Bone marrow (tissue), 2 donors: ENCODE results near the gene NR1D1.

Experiments used
- DNase-seq, 2 donors: peaks; one replicate each; lab custom pipeline; 2025; lab: John Stamatoyannopoulos, UW

NR1D1 gene

DNA sequence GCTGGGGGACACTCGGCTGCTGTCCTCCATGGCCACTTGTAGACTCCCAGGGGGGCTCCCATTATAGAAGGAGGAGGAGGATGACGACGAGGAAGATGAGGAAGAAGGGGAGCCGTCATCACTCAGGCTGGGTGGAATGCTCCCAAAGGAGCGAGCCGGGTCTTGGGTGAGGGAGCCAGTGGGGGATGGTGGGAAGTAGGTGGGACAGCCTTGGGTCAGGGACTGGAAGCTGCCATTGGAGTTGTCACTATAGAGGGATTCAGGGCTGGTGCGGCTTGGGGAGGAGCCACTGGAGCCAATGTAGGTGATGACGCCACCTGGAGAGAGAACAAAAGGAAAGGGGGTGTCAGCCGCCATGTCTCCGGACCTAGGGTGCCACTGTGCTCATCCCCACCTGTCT lies 3.3 kb downstream of the NR1D1 start:
- no peak for DNase-seq

DNA sequence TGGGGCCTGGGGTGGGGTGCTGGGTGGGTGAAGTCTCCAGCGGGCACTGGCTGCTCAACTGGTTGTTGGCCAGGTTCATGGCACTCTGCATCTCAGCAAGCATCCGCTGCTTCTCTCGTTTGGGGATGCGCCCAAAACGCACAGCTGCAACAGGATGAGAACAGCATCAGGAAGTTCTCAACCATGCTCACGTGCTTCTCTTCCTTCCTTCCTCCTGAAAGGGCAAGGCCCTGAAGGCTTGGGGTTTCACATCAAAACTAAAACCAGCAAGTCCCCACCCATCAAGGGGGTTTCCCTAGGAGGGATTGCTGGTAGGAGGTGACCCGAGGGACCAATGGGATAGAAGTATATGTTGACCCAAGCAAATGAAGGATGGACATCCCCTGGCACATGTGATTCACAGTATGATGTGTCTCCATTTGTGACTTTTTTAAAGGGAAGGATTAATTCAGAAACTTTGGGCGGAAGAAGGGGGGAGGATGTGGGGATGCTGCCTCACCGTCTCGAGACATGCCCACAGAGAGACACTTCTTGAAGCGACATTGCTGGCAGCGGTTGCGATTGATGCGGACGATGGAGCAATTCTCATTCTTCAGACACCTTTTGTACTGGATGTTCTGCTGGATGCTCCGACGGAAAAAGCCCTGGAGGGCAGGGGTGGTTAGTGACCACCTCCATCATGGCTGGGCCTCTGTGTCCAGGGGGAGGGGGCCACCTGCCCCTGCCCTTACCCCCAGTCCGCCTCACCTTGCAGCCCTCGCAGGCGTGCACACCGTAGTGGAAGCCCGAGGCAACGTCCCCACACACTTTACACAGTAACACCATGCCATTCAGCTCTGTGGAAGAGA lies 4.2 kb downstream of the NR1D1 start:
- peak; percentile 43 to 55 for DNase-seq

DNA sequence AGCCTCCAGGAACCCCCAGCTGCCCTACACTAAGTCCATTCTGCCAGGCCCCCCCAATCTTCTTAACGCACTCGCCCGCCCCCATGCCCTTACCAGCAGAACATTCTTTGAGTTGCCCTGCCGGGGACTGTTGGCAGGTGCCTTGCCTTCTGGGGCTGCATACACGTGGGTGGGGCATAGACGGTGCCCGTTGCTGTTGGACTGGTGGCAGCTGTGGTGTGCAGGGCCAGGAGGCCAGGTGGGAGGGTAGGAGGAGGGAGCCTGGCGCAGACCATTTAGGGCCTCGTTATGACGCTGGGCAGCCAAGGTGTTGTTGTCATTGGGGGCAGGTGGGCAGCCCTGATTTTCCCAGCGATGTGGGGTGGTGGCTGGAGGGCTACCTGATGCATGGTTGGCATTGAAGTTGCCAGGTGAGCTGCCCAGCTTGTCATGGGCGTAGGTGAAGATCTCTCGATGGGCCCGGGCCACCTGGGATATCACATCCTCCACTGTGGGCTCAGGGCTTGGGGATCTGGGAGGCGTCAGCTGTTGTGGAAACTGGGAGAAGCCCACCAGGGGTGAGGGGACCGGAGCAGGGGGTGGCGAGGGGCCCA lies 4.9 kb downstream of the NR1D1 start:
- no peak for DNase-seq

DNA sequence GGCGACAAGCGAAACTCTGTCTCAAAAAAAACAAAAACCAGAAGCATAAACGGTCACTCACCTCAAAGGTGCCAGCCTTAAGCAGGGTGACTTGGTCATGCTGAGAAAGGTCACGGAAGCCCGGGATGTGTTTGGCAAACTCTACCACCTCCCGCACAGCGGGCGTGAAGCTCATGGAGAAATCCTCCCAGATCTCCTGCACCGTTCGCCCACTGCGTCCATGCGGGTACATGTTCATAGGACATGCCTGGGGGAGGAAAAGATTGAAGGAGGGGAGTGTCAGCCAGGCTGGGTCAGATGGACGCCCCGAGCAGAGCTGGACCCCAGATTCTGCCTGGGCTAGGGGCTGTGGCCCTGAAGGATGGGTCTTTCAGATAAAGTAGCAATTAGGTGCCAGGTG lies 5.5 kb downstream of the NR1D1 start:
- no peak for DNase-seq

DNA sequence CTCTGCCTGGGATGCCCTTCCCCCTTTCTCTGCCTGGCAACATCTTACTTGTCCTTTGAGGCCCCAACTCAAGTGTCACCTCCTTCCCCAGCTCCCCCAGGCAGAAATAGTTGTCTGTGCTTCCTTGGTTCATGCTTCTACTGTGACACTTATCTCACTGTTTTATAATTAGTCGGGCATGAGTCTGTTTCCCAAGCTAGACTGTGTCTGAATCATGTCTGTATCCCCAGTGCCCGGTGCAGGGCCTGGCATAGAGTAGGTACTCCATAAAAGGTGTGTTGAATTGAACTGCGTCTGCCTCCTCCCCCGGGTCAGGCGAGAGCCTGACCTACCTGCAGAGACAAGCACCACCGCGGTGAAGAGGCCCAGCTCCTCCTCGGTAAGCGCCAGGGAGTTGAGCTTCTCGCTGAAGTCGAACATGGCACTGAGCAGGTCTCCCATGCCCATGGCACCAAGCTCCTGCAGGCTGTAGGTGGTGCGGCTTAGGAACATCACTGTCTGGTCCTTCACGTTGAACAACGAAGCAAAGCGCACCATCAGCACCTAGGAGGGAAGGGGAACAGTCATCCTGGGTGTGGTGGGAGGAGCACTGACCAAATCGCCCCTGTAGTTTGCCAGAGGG lies 6.7 kb downstream of the NR1D1 start:
- DNase-seq = no peak

DNA sequence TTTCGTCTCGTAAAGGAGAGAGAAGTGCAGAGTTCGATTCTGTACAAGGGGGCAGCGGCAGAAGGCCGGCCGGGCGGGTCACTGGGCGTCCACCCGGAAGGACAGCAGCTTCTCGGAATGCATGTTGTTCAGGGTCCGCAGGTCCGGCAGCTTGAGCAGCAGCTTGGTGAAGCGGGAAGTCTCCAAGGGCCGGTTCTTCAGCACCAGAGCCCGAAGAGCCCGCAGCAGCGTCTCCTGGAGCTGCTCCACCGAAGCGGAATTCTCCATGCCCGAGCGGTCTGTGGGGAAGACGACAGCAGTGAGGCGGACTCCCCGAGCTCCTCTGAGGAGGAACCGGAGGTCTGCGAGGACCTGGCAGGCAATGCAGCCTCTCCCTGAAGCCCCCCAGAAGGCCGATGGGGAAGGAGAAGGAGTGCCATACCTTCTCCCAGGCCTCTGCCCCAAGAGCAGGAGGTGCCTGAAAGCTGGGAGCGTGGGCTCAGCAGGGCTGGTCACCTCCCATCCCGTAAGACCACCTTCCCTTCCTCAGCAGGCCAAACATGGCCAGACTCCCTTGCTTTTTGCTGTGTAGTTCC lies 7.3 kb downstream of the NR1D1 start:
- DNase-seq = no peak

DNA sequence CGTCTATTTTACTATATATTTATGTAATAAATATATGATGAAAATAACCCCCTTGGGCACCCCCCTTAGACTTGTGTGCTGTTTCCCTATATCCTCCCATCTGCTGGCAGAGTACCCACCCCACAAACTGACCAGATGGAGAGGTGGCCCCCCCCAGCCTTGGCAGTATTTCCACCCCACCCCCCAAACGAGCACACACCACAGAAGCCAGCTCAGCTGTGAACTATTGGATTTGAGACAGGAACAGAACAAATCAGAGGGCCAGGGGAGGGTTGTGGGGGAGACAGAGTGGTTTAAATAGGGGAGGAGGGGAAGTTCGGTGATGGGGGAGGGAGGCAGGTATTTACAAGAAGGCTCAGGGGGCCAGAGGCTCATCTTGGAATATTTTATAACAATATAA lies 7.8 kb downstream of the NR1D1 start:
- no peak for DNase-seq

DNA sequence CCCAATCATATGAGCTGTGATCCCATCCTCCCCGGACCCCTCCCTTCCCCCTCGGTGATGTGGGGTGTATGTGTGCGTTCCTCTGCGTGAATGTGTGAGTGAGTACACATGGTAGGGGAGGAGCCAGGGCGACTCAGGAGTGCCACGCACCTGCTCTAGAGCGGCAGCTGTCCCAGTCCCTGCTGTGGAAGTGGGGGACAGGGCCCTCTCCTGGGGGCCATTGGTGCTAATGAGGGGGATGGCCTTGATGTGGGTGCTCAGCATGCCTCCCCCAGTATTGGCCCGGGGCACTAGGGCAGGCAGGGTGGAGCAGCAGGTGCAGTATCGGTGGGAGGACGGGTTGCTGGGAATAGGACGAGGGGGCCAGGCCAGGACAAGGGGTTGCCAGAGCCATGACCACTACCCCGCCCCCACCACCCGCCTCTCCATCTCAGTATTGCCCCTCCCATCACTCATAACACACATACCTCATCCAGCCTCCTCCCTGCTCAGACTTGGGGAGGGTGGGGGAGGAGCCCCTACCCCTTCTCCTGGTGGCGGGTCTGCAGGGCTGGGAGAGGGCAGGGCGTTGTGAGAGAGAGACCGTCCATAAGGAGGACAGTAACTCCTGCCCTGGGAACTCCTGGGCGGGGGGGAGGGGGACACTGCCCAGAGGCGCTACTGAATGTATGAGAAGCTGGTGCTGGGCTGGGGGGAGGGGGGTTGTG lies 8.5 kb downstream of the NR1D1 start:
- no peak for DNase-seq

DNA sequence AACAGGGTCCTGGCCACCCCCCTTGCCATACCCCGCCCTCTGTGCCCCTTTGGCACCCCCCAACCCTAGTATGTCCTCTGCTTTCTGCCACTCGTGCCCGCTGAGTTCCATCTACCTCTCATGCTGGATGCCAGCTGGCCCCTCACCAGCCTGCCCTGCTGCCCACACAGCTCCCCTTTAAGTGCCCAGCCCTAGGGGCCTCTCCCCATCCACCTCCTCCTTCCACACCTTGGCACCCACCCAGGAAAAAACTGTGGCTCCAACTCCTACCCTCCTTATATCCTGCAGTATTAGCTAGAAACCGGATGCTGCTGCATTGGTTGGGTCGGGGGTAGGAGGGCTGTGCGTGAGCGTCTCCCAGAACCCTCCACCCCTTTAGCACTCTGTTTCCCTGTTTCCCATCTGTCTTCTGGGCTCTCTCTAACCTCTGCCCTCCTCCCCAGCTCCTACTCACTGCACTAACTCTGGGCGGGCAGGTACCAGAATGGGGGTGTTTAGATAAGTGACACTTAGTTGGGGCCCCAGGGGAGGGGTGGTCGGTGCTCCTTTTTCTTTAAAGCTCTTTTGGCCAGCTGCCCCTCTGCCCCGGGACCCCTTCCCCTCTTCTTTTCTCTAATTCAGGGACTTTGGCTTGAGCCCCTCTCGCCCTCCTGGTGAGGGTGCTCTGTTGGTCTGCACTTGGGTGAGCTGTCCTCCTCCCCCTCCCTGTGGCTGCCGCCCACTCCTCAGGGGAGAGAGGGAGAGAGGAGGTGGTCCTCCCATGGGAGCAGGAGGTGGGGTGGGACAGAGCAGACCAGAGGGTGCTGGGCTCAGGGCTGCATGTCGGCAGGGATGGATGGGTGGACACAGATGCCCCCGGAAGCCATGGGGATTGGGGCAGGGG lies 9.9 kb downstream of the NR1D1 start:
- DNase-seq = no peak

DNA sequence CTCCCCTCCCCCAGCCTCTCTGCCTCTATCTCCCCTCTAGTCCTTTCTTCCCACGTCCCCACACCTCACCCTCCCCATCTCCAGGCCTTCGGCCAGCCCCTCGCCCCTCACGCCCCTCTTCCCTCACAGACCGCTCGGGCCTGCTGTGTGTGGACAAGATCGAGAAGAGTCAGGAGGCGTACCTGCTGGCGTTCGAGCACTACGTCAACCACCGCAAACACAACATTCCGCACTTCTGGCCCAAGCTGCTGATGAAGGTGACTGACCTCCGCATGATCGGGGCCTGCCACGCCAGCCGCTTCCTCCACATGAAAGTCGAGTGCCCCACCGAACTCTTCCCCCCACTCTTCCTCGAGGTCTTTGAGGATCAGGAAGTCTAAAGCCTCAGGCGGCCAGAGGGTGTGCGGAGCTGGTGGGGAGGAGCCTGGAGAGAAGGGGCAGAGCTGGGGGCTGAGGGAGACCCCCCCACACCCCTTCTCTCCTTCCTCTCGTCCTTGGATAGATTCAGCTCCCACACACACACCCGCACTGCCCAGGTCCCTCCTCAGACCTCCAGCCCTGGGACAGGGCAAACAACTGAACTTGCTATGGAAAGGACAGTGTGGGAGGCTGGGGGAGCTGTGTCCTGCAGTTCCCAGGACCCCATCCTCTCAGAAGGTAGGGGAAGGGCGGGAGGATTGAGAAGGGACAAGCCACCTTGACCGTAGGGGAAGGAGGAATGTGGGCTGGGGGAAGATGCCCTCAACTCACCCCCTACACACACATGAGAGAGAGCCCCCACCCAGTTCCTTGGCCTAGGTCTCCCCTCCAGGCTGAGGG lies 11.1 kb downstream of the NR1D1 start:
- no peak for DNase-seq

DNA sequence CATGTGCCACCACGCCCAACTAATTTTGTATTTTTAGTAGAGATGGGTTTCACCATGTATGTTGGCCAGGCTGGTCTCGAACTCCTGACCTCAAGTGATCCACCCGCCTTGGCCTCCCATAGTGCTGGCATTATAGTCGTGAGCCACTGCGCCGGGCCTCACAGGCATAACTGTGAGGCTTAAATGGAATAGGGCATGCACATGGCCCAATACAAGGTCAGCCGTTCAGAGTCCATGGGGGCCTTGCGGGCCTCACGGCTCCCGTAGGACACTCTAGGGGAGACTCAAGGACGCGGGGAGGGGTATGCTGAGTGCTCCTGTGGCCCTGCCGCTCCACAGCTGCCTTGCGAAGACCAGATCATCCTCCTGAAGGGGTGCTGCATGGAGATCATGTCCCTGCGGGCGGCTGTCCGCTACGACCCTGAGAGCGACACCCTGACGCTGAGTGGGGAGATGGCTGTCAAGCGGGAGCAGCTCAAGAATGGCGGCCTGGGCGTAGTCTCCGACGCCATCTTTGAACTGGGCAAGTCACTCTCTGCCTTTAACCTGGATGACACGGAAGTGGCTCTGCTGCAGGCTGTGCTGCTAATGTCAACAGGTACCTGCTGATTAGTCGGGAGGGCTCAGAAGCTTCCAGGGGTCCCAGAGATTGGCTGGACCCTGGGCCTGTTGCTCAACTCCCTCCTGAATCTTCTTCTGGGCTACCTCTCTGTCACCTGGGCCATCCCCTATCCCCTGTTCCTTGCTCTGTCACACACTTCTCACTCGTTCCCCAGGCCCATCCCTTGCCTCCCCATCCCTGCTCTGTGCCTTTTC lies 12.3 kb downstream of the NR1D1 start:
- DNase-seq = no peak

DNA sequence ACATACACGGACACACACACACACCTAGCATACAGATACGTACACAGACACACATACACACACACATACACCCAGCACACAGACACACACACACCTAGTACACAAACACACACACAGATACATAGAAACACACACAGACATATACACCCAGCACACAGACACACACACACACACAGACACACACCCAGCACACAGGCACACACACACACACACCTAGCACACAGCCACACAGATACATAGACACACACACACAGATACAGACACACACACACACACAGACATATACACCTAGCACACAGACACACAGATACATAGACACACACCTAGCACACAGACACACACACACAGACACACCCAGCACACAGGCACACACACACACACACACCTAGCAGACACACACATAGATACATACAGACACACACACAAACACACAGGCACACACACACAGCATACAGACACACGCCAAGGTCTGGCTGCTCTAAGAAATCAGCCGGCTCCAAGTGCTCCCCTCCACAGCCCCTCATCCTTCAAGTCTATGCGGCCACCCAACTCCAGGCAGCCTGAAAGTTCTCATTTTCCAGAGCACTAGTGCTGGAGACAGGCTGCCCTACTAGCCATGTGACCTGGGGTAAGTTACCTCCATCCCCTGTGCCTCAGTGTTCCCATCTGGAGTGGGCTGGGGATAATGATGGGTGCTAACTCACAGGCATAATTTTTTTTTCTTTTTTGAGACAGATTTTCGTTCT lies 13.2 kb downstream of the NR1D1 start:
- DNase-seq = no peak

DNA sequence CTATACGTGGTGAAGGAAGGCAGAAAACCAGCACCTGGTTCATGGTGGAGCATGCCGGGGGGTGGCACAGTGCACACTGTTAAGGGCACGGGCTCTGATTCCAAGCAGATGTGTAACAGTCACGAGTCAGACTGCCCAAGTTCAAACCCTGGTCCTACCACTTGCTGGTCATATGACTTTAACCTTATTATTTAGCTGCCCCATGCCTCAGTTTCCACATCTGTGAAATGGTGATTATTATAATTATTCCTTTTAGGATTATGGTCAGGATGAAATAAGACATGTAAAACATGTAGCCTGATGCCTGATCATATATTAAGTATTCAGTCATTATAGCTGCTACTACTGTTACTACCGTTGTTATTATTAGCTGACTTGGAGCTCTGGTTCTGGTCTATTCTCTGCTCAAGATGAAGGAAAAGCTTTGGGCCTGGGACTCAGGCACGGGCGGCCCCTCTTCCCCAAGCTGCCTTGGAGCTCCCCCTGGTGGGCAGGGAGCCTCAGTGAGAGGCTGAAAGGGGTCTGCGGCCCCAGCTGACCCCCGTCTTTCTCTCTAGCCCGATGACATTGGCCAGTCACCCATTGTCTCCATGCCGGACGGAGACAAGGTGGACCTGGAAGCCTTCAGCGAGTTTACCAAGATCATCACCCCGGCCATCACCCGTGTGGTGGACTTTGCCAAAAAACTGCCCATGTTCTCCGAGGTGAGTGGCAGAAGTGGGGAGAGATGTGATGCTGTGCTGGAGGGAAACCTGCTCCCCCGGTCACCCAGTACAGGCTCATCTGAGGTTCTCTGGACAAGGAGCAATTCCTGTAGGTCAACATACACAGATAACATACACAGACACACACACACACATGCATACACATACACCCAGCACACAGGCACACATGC lies 14.0 kb downstream of the NR1D1 start:
- peak in 1 of 2 donors; percentile 23 for DNase-seq

DNA sequence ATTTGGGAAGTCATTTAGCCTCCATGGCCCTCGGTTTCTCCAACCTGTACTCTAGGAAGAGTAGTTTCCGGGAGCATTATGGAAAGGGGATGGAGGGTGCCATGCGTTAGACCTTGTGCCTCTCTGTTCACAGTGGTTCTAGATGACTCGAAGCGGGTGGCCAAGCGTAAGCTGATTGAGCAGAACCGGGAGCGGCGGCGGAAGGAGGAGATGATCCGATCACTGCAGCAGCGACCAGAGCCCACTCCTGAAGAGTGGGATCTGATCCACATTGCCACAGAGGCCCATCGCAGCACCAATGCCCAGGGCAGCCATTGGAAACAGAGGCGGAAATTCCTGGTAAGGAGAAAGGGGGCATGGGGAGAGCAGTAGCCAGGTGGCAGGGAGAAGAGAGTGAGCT lies 15.9 kb downstream of the NR1D1 start:
- no peak for DNase-seq

DNA sequence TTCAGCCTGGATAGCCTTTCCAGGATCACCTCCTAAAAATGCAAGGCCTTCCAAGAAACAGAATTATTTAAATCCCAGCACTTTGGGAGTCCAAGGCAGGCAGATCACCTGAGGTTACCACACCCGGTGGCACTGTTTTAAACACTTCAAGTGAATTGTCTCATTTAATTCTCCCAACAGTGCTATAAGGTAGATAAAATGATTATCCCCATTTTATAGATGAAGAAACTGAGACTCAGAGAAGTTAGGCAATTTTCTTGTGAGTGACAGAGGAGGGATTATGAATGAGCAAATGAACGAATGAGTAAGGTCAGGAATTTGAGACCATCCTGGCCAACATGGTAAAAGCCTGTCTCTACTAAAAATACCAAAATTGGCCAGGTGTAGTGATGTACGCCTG lies 20.8 kb downstream of the NR1D1 start:
- no peak for DNase-seq

DNA sequence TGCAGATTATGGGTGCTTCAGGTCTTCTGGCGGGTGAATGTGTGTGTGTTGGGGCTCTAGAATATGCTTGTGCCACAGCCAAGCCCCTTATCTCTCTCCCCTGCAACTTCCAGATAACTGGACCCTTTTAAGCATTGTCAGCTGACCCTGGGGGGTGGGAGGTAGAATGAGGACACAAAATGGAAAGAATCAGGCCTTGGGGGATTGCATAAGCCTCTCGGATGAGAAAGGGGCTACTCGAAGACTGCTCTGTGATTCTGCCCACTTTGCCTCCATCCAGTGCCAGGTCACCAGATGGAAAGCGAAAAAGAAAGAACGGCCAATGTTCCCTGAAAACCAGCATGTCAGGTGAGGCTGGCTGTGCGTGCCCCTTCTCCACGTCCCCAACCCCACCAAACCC lies 23.8 kb downstream of the NR1D1 start:
- DNase-seq = no peak

DNA sequence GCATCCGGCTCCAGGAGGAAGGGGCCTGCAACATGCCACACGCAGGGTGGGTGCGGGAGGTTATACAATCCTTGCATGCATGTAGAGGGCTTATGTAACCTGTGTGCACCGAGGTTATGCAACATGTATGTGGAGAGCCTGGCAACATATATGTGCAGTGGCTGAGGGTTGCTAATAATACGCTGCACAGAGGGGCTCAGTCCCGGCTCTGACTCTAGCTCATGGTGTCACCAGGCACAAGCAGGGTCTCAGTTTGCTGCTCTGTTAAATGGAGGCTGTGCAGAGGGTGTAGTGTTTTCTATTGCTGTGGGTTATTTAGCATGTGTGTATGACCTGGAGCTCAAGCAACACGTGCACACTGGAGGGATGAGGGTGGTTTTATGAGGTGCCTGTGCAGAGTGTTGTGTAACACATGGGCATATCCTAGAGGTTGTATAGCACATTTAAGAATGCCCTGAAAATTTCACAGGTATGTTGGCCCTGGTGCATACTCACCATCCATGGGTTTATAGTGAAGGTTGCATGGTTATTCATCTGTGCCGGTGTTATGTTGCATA lies 24.4 kb downstream of the NR1D1 start:
- DNase-seq = no peak
